NCI-H2107 (cell line): ENCODE measurements around the gene GALNS.

Source experiments
- DNase-seq: peaks from one replicate; lab custom pipeline; 2025; lab: John Stamatoyannopoulos, UW

The GALNS gene

DNA sequence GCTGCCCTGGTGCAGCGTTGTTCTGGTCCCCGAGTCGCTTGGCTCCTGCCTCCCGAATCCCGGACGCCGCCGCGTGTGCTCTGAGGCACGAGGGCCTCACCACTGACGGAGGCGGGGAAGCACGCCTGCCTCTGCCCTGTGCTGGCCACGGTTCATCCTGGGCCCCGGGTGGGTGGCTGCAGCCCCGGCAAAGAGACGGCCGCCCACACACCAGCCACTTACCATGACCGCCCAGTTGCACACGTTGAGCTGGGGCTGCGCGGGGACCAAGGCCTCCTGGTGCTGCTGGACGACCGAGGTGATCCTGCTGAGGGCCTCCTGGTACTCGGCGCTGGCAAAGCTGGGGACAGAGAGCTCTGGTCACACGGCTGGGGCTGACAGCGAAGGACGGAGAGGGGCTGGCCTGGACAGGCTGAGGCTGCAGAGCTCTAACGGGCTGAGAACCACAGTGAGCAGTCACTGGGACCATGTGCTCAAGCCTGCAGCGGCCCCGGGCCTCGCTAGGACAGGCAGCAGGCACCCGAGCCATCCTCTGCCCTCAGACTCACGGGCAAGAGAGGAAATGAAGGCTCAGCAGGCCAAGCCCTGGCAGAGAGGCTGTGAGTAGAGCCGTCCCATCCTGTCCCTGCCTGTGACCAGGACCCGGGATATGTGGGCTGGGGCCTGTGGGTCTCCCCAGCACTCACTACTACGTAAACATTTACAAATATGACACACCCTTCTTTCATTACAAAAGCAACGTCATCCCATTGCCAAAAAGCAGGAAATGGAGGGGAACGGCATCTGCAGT, 38.8 kb downstream of the GALNS start:
- no peak for DNase-seq

DNA sequence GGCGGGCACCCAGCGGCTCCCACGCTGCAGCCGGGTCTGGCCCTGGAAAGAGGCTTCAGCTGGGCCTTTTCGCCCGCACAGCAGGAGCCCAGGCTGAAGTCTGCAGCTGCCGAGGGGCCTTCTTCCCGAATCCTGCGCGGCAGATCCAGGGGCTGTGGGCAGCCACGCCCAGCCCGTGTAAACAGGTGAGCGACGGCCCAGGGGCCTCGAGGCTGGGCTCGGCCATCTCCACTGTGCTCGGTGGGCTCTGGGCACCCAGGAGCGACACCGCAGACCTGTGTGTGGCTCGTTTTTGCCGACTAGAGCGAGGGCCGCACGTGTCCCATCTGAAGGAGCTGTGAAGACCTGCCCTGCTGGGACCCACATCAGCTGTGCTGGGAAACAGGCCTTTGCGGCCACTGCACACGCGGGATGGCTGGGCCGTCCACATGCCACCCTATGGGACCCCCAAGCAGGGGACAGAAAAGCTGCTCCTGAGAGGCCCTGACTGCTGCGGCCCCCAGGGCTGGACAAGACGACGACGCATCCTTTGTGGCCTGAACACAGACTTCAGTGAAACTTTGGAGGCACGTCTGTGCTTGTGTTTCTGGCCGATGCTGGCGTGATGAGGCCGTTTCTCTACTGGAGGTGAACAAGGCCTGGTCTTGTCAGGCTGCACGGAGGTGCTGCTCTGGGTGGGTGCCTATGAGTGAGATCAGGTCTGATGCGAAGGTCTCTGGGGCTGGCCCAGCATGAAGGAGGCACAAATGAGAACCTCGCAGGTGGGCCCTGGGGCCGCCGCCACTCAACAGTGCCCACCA, 39.8 kb downstream of the GALNS start:
- DNase-seq: no peak

DNA sequence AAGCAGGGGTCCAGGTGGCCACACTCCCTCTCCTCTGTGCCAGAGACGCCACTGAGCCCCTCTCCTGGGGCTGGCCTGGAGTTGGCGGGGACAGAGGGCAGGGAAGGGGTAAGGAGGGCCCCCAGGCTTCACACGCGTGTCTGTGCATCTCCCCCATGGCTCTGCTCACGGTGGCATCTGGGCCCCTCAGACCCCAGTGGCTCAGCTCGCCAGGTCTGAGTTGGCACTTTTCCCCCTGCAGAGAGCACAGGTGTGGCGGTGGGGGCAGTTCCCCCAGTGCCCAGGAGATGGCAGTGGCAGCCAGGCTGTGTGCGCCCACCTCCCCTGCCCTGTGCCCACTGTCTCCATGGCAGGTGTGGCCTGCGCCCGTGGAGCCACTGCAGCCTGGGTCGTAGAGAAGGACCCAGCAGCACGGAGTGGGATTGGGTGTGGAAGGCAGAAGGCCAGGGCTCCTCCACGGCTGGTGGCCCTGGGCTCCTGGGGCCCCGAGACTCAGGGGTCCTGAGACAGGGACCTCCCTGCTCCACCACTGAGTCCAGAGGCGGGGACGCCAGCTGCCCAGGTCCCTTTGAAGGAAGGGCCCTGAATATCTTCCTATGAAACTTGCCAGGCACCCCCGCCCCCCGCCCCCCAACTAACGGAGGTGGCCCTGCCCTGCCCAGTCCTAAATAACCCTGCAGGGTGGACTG, 40.7 kb downstream of the GALNS start:
- no peak for DNase-seq

DNA sequence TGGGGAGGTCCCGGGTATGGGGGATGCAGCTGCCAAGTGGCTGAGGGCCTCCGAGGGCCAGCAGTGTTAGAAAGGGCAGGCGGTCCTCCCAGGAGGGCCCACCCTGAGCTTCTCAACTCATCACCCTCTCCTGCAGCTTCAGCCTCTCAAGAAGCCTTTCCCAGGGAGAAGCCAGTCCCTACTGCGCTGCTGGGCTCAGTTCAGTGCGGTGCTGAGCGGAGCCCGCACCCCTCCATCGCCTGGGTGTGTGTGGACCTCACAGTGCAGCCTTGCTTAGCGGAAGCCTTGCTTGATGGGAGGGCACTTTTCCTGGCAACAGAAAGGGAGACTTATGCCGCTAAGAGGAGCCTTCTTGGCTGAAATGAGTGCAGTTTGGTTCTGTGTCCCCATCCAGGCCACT, 41.5 kb downstream of the GALNS start:
- no peak for DNase-seq

DNA sequence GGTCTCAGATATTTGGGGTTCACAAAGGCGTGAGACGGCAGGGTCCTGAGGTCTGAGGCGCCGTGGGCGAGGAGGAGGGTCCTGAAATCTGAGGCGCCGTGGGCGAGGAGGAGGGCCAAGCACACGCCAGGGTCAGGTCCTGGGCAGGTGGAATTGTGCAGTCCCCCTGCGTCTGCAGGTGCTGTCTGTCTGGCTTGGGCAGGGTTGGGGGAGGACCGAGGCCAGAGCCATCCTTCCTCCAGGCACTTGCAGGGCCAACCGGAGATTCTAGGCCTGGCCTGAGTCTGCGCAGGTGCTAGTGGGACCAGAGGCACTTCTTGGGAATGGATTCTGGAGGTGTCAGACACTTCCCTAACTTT, 42.6 kb downstream of the GALNS start:
- DNase-seq: no peak

DNA sequence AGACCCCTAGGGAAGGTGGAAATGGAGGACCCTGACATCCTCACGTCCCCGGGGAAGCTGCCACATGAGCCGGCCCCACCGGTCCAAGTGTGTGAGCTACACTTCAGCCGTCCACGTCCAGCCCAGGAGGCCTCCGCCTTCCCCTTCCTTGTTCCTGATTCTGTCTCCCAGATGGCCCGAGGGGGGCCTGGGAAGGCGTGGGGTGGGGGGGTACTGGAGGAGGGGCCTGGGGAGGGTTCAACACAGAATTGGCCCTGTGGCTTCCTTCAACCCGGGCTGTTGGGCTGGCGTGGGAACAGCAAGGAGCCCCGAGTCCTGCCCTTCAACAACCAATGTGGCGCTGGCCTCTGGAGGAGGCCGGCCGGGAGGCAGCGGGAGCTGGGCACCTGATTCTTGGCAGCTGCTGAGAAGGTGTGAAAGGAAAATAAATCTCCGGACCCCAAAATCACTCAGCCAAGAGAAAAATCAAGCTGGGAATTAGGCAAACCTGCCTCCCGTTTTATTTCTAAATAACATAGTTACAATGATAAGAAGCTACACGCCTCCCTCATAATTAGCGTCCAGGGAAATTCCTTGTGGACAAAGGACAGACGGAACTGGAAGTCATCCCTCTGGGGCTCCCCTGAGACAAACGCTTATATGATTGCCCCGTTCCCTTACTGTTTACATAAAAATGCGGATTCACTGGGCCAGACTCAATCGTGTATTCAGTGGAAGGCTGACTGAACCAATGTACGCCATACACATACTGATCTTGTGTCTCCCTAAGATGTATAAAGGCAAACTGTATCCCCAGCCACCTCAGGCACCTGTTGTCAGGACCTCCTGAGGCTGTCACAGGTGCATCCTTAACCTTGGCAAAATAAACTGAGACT, 43.2 kb downstream of the GALNS start:
- DNase-seq: no peak

DNA sequence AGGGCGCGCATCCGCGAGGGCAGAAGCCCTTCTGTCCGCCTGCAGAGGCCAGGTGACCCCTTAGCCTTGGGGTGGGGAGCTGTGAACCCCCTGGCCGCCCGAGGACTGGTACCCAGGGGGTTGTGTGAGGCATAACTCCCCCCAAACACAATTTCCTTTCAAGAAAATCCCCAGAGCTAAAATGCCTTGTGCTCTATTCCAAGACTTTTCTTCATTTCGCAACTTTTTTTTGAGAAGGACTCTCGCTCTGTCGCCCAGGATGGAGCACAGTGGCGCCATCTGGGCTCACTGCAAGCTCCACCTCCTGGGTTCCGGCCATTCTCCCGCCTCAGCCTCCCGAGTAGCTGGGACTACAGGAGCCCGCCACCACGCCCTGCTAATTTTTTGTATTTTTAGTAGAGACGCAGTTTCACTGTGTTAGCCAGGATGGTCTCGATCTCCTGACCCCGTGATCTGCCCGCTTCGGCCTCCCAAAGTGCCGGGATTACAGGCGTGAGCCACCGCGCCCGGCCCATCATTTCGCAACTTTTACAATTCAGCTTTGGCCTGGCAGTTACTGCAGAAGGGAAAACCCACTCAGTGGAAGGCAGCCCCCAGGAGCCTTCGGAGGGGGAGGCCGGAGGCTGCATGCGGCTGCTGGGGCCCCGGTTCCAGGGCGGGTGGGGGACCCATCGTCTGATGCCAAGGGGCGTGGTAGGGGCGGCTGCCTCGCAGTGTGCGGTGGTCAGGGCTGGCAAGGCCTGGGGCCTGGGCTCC, 44.1 kb downstream of the GALNS start:
- DNase-seq: no peak

DNA sequence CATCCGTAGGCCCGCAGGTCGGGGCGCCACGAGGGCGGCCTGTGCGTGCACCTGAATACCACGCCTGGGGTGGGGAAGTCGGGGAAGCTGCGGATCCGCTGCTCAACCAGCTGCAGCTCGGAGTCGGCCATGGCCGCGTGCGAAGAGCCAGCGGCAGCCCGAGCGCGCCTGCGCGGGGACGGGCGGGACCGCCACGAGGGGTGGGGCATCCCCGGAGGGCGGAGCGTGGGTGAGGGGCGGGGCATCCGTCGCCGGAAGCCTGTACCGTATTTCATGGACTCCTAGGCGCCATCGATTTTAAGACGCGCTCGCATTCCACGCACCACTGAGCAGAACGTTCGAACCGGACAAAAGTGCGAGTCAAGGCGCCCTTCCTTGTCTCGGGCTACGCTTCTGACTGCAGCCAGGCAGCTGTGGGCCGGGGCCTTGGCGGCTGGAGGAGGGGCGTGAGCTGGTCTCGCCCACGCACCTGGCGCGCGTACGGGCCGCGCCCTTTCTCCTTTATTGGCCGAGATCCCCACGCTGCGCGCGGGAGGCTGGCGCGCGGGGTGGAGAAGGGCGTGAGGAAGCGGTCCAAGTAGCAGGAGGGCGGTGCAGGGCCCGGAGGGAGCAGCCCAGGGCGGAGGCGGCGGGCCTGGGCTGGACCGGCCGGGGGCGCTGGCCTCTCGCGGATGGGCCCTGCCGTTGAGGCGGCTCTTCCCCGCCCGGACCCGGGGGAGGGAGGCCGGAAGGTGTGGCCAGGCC, 44.8 kb downstream of the GALNS start, which contains the start of gene APRT:
TSS of gene APRT (minus strand) at position 160 of the 744 bp plus-strand sequence. CDS start at position 131, 29 bp downstream.
- peak; percentile 57 for DNase-seq

DNA sequence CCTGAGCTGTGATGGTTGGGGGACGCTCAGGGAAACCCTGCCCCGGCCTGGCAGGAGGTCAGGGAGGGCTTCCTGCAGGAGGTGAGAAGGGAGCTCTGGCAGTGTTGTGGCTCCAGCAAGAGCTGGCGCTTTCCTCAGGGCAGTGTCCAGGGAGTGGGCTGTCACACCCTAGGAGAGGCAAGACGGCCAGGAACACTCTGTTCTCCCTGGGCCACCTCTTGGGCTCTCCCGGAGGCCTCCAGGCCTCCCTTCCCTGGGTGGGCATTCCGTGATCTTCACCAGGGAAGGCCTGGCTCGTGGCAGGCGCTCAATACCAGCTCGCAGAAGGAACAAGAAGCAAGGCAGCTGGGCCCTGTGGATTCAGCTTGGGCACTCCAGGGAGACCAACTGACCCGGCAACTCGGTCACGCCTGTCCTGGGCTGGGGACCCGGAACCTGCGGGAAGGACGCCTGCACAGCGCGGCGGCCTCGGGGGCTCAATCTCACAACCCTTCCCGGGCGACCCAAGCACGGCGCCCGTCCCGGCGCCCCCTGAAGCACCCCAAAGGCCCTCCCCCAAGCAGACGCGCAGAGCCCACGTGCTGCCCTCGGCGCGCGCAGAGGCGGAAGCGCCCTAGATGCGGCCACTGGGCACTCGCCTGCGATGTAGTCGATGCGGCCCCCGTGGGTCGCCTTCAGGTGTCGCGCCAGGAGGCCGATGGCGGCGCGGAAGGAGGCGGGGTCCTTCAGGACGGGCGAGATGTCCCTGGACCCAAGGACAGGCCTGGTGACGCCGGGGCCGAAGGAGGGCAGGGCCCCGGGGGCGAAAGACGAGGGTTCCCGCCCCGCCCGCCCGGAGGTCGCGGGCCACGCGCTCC, 45.6 kb downstream of the GALNS start:
- DNase-seq: no peak

DNA sequence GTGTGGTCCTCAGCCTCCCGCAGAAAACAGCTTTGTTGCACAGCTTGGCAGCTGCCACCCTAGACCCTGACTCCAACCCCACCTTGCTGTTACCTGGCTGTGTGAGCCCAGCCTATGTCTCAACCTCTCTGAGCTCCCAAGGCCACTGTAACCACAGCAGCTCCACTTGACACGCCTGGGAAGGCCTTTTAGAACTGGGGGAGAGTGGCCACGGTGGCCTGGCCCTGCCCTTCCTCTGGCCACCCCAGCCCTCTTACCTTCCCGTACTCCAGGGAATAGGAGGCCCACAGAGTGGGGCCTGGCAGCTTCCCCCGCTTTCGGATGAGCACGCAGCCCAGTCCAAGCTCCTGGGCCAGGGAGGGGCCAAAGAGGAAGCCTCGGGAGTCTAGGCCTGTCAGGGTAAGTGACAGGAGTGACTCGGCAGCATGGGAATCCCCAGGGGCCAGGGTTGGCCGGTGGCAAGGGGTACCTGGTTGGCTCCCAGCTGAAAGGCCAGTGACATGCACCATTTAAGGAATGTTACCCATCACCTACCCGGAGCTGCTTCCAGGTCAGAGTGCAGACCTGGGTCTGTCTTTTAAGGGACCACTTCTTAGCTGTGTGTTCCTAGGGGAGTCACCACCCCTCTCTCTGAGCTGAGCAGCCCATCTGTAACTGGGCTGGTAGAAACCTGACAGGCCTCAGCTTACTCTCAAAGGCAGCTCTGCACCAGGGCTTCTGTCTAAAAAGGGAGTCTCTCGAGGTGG, 46.4 kb downstream of the GALNS start:
- no peak for DNase-seq

DNA sequence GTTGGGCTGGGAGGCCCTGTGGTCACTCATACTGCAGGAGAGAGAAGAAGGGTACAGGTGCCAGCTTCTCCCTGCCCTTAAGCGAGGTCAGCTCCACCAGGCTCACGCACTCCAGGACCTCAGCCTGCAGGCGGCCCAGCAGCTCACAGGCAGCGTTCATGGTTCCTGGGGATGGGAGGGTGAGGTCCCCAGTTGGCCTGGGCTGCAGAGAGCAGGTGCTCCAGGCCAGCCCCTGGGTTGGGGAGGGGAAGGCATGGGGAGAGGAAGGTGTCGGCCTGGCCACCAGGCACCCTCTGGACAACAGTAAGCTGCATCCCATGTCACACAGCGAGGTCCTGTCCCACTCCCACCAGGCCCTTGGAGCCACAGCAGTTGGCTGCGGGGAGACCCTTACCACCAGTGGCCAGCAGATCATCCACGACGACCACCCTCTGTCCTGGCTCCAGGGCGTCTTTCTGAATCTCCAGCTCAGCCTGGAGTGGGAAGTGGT, 47.0 kb downstream of the GALNS start:
- DNase-seq: no peak

DNA sequence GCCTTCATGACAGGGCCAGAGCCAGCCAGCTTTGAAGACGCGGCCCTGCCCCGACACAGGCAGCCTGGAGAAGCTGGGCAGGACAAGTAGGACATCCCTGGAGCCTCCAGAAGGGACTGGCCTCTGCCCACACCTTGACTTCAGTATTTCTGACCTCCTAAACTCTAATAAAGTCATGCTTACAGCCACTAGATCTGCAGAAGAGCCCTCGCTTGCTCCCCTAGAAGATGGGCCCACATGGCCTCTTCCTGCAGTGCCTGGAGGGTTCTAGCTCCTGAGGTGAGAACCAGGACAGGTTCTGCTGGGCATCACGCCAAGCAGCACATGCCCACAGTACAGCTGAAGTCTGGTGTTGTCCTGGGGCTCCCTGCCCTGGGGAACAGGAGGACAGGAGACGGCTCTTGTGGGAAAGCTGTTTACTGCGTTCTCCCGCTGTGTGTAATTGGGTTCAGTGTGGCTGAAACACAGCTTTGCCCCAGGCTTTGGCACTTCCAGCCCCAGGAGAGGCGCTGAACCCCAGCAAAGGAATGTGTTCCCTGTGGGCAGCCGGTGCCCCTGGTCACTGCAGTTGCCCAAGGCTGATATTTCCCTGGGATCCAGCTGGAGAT, 47.6 kb downstream of the GALNS start:
- DNase-seq: no peak

DNA sequence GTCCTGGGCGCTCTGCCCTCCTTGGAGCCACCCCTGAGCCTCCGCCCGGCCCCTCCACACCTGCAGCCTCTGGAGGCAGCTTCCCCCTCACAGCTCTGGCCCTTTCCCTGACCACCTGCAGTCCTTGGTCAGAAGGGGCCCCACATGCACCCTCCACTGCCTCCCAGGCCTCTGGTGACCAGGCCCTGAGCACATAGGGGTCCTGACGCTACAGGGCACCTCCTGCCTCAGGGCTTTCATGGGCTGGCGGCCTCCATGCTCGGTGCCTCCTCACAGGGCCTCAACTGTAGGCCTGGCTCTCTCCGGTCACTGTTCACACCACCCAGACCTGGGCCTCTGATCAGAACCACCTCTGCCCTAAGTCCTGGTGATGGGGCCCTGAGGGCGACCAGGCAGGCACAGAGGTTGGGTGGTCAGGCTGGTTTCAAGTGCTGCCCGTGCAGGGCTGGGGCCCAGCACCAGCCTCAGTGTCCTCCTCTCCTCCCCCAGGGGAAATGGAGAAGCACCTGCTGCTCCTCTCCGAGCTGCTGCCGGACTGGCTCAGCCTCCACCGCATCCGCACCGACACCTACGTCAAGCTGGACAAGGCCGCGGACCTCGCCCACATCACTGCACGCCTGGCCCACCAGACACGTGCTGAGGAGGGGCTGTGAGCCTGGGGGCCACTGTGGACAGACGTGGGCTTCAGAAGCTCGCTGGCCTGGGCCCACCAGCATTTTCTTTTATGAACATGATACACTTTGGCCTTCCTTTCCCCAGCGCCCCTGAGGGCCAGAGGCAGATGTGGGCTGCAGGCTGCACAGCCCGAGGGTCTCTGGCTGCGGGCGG, 48.9 kb downstream of the GALNS start:
- DNase-seq: no peak

DNA sequence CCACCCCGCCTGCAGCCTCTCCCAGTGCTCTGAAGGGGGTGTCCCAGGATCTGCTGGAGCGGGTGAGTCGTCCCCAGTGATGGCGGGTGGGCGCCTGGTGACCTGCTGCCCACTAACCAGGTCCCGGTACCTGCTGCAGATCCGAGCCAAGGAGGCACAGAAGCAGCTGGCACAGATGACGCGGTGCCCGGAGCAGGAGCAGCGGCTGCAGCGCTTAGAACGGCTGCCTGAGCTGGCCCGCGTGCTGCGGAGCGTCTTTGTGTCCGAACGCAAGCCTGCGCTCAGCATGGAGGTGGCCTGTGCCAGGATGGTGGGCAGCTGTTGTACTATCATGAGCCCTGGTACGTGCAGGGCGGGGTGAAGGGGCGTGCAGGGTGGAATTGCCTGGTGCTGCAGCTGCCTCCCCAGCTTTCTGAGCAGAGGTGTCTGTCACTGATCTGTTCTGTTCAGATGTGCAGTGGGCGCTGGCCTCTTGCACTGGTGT, 49.6 kb downstream of the GALNS start:
- no peak for DNase-seq

DNA sequence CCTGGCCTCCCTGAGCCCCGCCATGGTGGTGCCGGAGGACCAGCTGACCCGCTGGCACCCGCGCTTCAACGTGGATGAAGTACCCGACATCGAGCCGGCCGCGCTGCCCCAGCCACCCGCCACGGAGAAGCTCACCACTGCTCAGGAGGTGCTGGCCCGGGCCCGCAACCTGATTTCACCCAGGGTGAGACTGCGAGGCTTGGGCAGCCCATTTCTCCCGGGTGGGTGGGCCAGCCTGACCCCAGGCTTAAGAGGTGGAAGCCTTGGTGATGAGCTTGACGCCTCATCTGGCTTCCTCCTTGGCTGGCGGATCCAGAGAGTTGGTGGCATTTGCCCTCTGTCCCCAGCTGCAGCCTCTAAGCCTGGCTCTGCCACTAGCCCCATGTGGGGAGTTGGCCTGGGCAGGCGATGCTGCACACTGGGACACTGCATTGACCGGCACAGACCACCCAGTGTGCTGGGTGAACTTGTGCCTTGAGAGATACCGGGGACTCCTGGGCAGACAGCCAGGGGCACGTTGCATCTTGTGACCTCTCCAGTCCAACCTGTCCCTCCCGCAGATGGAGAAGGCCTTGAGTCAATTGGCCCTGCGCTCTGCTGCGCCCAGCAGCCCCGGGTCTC, 50.1 kb downstream of the GALNS start:
- DNase-seq: no peak

DNA sequence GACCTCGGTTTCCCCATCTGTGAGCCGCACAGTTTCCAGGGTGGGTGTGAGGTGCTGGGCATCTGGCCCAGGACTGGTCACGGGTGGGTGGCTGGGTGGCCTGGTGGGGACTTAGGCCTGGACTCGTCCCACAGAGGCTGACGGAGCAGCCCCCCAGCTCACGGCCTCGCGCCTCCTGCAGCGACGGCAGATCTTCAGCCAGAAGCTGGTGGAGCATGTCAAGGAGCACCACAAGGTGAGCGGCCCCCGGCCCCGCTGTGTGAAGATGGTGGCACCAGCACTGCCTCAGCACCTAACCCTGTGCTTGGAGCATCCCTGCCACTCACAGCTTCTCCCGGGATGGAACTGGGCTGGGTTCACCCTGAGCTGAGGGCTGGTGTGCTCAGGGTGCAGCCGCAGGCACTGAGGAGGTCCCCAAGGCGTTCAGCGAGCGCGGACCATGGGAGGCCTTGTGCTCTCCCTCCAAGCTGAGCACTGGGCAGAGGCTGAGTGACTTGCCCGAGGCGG, 50.8 kb downstream of the GALNS start:
- DNase-seq: no peak
